Endodermal cell (in vitro differentiated cells): ENCODE measurements around the gene FAM162A. TPM values are rescaled to one million over a fixed set of nuclear protein-coding genes. Genes with fewer than 3 reads are reported as not detected.

ENCODE experiments used
- DNase-seq: peaks from one replicate; pipeline ENCODE4 v3.0.0-alpha.2; 2017
- H3K27ac ChIP-seq: 2 replicates; pipeline ENCODE4 v1.5.1; 2013; ENCODE audit warnings: mild to moderate bottlenecking, low read depth, low read length, moderate library complexity
- H3K27me3 ChIP-seq: 2 replicates; pipeline ENCODE4 v1.6.1; 2013; ENCODE audit warnings: mild to moderate bottlenecking, low read length, moderate library complexity; ENCODE audit not compliant: insufficient read depth, control insufficient read depth, poor library complexity, severe bottlenecking
- H3K36me3 ChIP-seq: 2 replicates; pipeline ENCODE4 v1.7.0; 2013; ENCODE audit warnings: mild to moderate bottlenecking, low read length, moderate library complexity; ENCODE audit not compliant: control insufficient read depth, insufficient read depth
- H3K4me1 ChIP-seq: one replicate; pipeline ENCODE4 v1.7.0; 2013; ENCODE audit warnings: low read length; ENCODE audit not compliant: control insufficient read depth, insufficient read depth
- H3K4me3 ChIP-seq: 2 replicates; pipeline ENCODE4 v1.5.1; 2013; ENCODE audit warnings: mild to moderate bottlenecking, low read length, moderate library complexity
- H3K9ac ChIP-seq: 2 replicates; pipeline ENCODE4 v1.6.1; 2013; ENCODE audit warnings: mild to moderate bottlenecking, low read length, moderate library complexity; ENCODE audit not compliant: poor library complexity, severe bottlenecking; ENCODE audit errors: extremely low read depth
- H3K9me3 ChIP-seq: 2 replicates; pipeline ENCODE4 v1.6.1; 2013; ENCODE audit warnings: mild to moderate bottlenecking, low read length, moderate library complexity; ENCODE audit not compliant: control insufficient read depth
- H3K27ac Mint-ChIP-seq: 2 replicates; pipeline ENCODE4 v1.8.0; 2020; ENCODE audit warnings: mixed read lengths
- H3K27me3 Mint-ChIP-seq: 2 replicates; pipeline ENCODE4 v1.8.0; 2021; ENCODE audit warnings: mild to moderate bottlenecking, mixed read lengths; ENCODE audit not compliant: insufficient read depth
- H3K36me3 Mint-ChIP-seq: 2 replicates; pipeline ENCODE4 v1.8.0; 2020; ENCODE audit warnings: low read depth, mixed read lengths
- H3K4me1 Mint-ChIP-seq: 2 replicates; pipeline ENCODE4 v1.8.0; 2020; ENCODE audit warnings: mixed read lengths
- H3K4me3 Mint-ChIP-seq: 2 replicates; pipeline ENCODE4 v1.8.0; 2020; ENCODE audit warnings: mild to moderate bottlenecking, moderate library complexity, mixed read lengths
- H3K9me3 Mint-ChIP-seq: 2 replicates; pipeline ENCODE4 v1.8.0; 2020; ENCODE audit warnings: mild to moderate bottlenecking, mixed read lengths
- CTCF ChIP-seq: fragments of 200-600 bp; sonication (generic); conservative IDR thresholded peaks from 2 replicates; pipeline ENCODE4 v1.5.0; 2021; ENCODE audit warnings: antibody characterized with exemption, mild to moderate bottlenecking
- whole genome bisulfite sequencing, 2 experiments: methylation state at CpG; one replicate each; pipeline versions ENCODE4 v1.1.5 to v1.1.7; 2013; ENCODE audit warnings: missing lambda C conversion rate in 2 of 2, mixed read lengths in 1 of 2; ENCODE audit not compliant: insufficient coverage in 1 of 2, insufficient read length in 1 of 2; 5-methylcytosine and 5-hydroxymethylcytosine counted together
- total RNA-seq, 2 donors: library from RNA; stranded (reverse); fragmentation: NEBNext Ultra II Directional in 1 of 2; extraction: Animal tissue kit (Norgen Biotek cat#: 25700) in 1 of 2; gene quantifications; 2 replicates in 1 of 2; 3 replicates in 1 of 2; pipeline ENCODE4 v1.2.1, GENCODE V29; 2021

The FAM162A gene
- total RNA-seq, 2 donors from 2014 or later = 40.9 to 61.7 TPM

GRCh38 chr3:122416966-122417365, 33.0 kb downstream of the FAM162A start:
- Histone ChIP-seq H3K9ac (peak overlapping the region; percentile 94), H3K4me1 (no peaks in the 10 kb centered on the region), H3K27me3 (no peaks in the 10 kb centered on the region), H3K27ac (no peak overlapping the region), H3K4me3 (peak overlapping the region; percentile 95), H3K36me3 (peaks cover 16% of the 10 kb centered on the region), H3K9me3 (no peaks in the 10 kb centered on the region)
- H3K27ac Mint-ChIP-seq = peak overlapping the region; percentile 100
- 76 to 79% methylated on average over 14 of the region's 14 CpGs for WGBS, 2 experiments
- no peak for TF ChIP-seq CTCF
- H3K4me1 Mint-ChIP-seq = peaks cover 14% of the 10 kb centered on the region
- peaks cover 2% of the 10 kb centered on the region for H3K27me3 Mint-ChIP-seq
- DNase-seq = no peak
- no peaks in the 10 kb centered on the region for H3K9me3 Mint-ChIP-seq
- peaks cover 4% of the 10 kb centered on the region for H3K36me3 Mint-ChIP-seq
- peak overlapping the region; percentile 95 for H3K4me3 Mint-ChIP-seq

GRCh38 chr3:122421101-122421500, 37.1 kb downstream of the FAM162A start:
- Histone ChIP-seq H3K9ac (no peak overlapping the region), H3K4me3 (no peak overlapping the region), H3K9me3 (no peaks in the 10 kb centered on the region), H3K4me1 (no peaks in the 10 kb centered on the region), H3K36me3 (peaks cover 46% of the 10 kb centered on the region), H3K27me3 (no peaks in the 10 kb centered on the region), H3K27ac (no peak overlapping the region)
- peaks cover 1% of the 10 kb centered on the region for H3K27me3 Mint-ChIP-seq
- no peaks in the 10 kb centered on the region for H3K9me3 Mint-ChIP-seq
- H3K27ac Mint-ChIP-seq = no peak overlapping the region
- H3K36me3 Mint-ChIP-seq = peaks cover 27% of the 10 kb centered on the region
- no peak for TF ChIP-seq CTCF
- peaks cover 6% of the 10 kb centered on the region for H3K4me1 Mint-ChIP-seq
- 98 to 100% methylated on average over 1 to 2 of the region's 4 CpGs for WGBS, 2 experiments
- no peak for DNase-seq
- H3K4me3 Mint-ChIP-seq = no peak overlapping the region

GRCh38 chr3:122421836-122422235, 37.9 kb downstream of the FAM162A start:
- Mint-ChIP-seq H3K27ac (no peak overlapping the region), H3K36me3 (peaks cover 34% of the 10 kb centered on the region), H3K27me3 (no peaks in the 10 kb centered on the region), H3K9me3 (no peaks in the 10 kb centered on the region), H3K4me1 (peaks cover 3% of the 10 kb centered on the region), H3K4me3 (no peak overlapping the region)
- no peak overlapping the region for H3K4me3 ChIP-seq
- H3K27me3 ChIP-seq = no peaks in the 10 kb centered on the region
- DNase-seq = no peak
- no peaks in the 10 kb centered on the region for H3K9me3 ChIP-seq
- H3K27ac ChIP-seq = no peak overlapping the region
- no peak for TF ChIP-seq CTCF
- no peaks in the 10 kb centered on the region for H3K4me1 ChIP-seq
- H3K9ac ChIP-seq = no peak overlapping the region
- WGBS, 2 experiments = 85 to 92% methylated on average over 2 of the region's 2 CpGs
- peaks cover 54% of the 10 kb centered on the region for H3K36me3 ChIP-seq
